Activated CD4-positive, alpha-beta T cell treated with anti-CD3 and anti-CD28 coated beads for 1 hour (primary cell): ENCODE measurements around the gene LIMS2.

Experiments used
- DNase-seq: peaks from one replicate; pipeline ENCODE4 v3.0.0-alpha.2; 2020

Gene LIMS2

GRCh38 chr2:127619877-127620705 is 55.2 kb downstream of the LIMS2 start:
- DNase-seq = peak; percentile 6

GRCh38 chr2:127619203-127619590 is 56.1 kb downstream of the LIMS2 start:
- DNase-seq = no peak

GRCh38 chr2:127618551-127619202 is 56.7 kb downstream of the LIMS2 start:
- DNase-seq = no peak

GRCh38 chr2:127615511-127616166 is 59.7 kb downstream of the LIMS2 start:
- DNase-seq = peak; percentile 4

- DNase-seq = no peak
Observed at GRCh38 chr2:127614731-127615130, 60.6 kb downstream of the LIMS2 start.

- no peak for DNase-seq
Observed at GRCh38 chr2:127614246-127614645, 61.1 kb downstream of the LIMS2 start.

GRCh38 chr2:127612111-127612822 is 63.1 kb downstream of the LIMS2 start:
- no peak for DNase-seq

GRCh38 chr2:127611076-127611925 is 64.0 kb downstream of the LIMS2 start:
- no peak for DNase-seq

GRCh38 chr2:127610561-127610960 is 64.8 kb downstream of the LIMS2 start:
- no peak for DNase-seq

GRCh38 chr2:127609818-127610217 is 65.5 kb downstream of the LIMS2 start:
- peak; percentile 2 for DNase-seq

- DNase-seq = no peak
Observed at GRCh38 chr2:127609031-127609751, 66.1 kb downstream of the LIMS2 start.

- no peak for DNase-seq
Observed at GRCh38 chr2:127608061-127609030, 67.0 kb downstream of the LIMS2 start.

- no peak for DNase-seq
Observed at GRCh38 chr2:127607399-127607908, 67.9 kb downstream of the LIMS2 start.

GRCh38 chr2:127606625-127607398 is 68.5 kb downstream of the LIMS2 start:
- no peak for DNase-seq

- no peak for DNase-seq
Observed at GRCh38 chr2:127605691-127606263, 69.6 kb downstream of the LIMS2 start.

GRCh38 chr2:127604986-127605385 is 70.3 kb downstream of the LIMS2 start:
- no peak for DNase-seq

- no peak for DNase-seq
Observed at GRCh38 chr2:127599211-127599610, 76.1 kb downstream of the LIMS2 start.

GRCh38 chr2:127598711-127599110 is 76.6 kb downstream of the LIMS2 start:
- no peak for DNase-seq

GRCh38 chr2:127597984-127598380 is 77.3 kb downstream of the LIMS2 start:
- DNase-seq = peak; percentile 1
